ENCODE data around the gene ANKRD44.

Gene ANKRD44

DNA sequence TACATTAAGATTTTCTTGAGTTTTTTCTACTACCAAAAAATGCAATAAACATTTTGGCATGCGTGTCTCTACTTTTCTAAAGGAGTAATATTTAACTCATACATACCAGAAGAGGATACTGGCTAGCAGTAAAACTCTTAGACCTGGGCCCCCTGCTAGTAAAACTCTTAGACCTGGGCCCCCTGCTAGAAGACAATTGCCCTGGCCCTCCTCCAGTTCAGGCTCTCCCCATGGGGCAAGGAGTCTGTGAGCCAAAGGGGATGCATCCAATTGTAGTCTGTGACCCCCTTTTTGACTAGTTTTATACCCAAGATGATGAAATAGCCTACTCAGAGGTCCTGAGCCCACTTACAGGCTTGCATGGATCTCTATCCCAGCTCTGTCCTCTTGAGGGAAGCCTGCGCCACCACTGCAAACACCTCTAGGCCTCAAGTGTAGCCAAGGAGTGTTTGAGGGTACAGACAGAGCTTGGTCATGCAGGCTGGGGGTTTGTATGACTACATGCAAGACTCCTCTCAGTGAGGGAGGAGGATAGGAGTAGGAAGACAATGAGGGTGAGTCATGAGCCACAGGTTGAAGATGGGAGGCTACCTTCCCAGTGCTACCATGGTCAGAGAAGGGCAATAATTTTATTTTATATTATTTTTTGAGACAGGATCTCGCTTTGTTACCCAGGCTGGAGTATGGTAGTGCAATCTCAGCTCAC, 338.9 kb downstream of the ANKRD44 start:
- no peak for DNase-seq

DNA sequence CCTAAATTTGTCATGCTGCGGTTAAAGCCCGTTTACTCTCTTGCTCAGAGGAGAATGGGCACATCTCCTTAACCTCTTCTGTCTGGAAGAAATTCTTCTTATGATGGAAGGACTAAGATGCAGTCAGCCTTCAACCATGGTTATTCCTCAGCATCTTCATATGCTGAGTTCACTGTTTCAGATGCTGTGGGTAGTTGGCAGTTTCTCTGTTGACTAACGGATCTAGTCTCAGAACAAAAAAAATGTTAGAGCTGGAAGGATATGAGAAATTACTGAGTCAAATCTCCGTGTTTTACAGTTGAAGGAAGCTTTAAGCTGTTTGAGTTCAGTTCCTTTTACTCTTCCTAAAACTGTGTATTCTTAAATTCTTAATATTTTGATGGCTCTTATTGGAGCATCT, 340.5 kb downstream of the ANKRD44 start:
- no peak for DNase-seq

DNA sequence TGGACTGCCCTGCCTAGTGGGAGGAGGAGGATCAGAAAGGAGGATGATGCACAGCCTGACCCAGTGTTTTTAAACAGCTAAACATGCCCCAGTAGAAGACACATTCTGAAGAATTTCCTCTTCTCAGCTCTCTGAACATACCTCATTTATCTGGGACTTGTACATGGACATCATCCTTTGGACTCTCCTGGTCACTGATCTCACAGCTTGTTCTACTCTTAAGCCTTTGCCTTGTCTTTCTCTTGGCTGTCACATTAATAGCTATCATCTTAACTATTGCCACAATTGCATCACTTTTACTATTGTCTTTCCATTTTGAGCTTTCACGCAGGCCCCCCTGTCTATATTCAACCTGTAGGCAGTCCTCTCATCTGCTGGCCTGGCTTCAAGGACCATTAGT, 342.1 kb downstream of the ANKRD44 start:
- DNase-seq: no peak

DNA sequence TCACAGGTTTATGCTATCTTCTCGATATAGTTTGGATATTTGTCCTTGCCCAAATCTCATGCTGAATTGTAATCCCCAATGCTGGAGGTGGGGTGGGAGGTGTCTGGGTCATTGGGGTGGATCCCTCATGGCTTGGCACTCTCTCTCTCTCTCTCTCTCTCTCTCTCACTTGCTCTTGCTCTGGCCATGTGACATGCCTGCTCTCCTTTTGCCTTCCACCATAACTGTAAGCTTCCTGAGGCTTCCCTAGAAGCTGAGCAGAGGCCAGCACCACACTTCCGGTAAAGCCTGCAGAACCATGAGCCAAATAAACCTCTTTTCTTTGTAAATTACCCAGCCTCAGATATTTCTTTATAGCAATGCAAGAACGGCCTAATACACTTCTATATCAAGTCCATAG, 342.8 kb downstream of the ANKRD44 start:
- no peak for DNase-seq

DNA sequence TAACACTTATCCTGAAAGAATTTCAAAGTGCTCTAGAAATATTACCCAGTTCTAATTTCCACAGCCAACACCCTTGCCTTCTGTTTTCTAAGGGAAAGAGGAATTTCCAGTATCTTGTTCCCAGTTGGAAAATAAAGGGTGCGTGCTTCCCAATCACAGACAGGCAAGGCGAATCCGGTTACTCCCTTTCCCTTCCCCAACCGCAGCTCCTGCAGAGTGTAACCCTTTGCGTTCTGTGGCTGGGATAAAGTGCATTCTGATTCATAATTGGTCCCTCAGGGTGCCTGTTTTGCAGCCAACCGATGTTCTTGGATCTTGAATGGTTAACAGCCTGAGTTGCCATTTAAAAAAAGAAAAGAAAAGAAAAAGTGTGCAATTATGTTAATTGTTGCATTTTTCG, 343.5 kb downstream of the ANKRD44 start:
- DNase-seq: no peak

DNA sequence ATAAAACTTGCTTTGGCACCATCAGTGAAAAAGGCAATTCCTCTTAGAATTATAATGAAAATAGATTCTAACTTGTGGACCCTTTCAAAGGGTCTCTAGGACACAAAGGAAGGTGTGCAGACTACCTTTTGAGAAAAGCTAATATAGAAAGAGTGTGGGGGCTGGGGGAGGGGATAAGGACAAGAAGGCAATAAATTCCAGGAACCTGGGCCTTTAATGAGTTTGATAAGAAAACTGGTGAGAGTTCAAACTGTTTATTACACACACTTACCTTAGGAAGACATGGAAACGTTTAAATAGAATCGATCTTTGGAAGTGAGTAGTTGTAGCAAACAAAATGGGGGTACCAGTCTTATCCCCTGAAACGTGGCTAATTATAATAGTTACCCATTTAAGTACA, 344.5 kb downstream of the ANKRD44 start:
- DNase-seq: no peak

DNA sequence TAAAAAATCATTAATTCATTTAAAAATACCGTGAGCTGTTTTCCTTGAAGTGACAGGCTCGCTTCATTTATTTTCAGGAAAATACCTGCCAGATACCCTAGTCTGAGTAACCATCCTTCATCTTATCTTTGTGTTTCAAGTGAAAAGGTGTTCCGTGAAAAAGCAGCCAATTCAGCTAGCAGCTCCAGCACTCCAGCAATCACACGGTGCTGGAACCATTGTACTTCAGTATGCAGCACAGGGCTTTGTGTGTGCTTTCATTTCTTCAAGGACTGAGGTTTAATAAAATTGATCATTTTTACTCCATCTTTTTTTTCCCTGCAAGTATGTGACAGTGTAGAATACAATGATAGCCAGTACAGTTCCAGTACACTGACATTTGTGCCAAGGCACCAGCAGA, 344.9 kb downstream of the ANKRD44 start:
- DNase-seq: no peak

DNA sequence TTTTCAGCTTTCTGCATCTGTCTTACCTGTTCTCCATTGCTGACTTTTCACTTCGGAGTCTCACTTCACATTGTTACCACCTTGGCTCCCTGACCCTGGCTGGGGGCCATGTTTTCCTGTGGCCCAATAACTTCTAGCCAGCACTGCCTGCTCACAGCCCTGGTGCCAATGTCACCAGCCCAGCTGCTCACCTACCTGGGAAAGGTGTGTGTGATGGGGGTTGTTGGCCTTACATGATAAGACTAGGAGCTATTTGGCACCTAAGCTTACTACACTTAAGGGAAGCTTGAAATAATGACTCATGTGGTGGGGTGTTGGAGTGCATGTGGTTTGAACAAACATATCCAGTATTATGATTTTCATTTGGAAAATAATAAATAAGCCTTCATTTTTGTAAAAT, 346.6 kb downstream of the ANKRD44 start:
- no peak for DNase-seq

DNA sequence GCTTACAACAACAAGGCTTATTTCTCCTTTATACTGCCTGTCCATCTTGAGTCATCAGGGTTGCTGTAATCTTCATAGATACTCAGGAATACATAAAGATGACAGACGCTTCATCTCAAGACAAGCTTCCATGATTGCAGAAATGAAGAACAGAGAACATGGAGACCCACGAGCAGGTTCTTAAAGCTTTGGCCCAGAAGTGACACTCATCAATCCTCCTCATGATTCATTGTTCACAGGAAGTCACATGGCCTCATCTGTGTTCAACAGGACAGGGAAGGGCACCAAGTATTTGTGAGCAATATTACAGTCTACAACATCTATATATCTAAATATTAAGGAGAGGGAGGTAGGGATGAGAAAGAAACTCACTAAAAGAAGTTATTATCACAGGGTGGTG, 347.5 kb downstream of the ANKRD44 start:
- no peak for DNase-seq

DNA sequence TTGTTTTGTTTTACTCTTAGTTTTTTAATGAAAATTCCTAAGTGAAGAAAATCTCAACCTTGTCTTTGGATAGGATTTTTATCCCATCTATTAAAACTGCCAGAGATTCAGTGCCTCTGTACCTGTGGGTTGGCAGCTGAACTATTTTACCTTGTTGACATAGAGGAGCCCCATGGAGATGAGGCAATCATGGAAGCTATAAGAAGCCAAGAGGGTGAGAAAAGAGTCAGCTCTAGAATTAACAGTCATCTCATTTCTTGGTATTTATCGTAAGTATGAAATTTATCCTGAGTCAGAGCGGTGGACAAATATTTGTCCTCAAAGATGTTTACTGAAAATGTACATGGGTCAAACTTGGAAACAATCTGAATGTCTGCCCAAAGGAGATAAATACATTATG, 348.3 kb downstream of the ANKRD44 start:
- DNase-seq: no peak

DNA sequence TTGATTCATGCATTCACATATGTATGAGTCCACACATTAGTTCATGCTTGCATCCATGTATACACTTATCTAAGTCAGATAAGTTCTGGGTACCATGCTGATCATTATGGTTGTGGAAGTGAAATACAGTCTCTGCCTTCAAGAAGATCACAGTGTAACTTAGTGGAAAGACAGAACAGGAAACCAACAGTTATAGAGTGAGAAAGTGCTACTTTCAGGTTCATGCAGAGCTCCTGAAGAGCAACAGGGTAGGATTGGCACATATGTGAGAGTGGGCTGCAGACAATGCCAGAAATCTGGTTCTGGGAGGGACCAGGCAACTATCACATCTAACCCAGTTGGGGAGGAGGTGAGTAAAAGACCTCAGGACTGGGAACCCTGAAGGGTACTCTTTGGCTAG, 348.7 kb downstream of the ANKRD44 start:
- DNase-seq: no peak

DNA sequence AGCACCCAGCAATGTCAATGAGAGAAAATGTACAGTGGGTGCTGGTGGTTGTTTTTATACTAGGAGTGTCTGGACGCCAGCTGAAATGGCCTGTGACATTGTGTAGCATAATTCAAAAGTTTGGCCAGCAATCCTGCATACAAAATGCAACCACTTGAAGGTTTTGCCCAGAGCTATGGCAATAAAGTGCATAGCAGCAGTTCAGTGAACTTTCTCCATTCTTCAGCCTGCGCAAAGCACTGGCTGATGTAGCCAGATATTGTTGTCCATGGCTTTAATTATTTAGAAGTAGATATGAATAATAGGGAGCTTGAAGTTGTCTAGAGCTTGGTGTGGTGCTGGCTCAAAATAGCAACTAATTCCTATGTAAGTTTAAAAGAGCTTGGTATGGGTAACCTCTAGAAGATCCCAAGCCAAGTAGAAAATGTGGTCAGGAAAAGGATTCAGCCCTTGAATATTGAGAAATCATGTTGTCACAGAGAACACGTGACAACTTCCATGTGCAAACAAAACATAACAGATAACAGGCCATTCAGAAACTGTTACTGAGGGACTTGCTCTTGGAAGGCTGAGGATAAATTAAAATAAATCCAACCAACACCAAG, 350.7 kb downstream of the ANKRD44 start:
- DNase-seq: no peak

DNA sequence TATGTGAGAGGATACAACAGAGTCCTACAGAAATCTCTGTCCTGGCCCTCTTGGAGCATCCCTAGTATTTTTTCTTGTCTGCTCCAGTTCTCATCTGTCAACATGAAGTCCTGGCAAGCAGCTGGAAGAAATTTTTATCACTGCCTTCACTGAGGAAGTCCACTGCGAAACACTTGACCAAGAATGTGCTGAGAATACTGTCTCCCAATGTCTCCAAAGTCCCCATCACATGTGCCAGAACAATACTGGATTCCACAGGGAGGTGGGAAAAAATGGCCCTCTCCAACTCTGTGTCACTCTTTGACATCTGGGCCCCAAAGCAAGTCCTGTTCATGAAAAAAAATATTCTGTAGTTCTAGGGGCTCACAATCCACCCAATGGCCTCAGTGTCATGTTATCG, 351.3 kb downstream of the ANKRD44 start:
- no peak for DNase-seq

DNA sequence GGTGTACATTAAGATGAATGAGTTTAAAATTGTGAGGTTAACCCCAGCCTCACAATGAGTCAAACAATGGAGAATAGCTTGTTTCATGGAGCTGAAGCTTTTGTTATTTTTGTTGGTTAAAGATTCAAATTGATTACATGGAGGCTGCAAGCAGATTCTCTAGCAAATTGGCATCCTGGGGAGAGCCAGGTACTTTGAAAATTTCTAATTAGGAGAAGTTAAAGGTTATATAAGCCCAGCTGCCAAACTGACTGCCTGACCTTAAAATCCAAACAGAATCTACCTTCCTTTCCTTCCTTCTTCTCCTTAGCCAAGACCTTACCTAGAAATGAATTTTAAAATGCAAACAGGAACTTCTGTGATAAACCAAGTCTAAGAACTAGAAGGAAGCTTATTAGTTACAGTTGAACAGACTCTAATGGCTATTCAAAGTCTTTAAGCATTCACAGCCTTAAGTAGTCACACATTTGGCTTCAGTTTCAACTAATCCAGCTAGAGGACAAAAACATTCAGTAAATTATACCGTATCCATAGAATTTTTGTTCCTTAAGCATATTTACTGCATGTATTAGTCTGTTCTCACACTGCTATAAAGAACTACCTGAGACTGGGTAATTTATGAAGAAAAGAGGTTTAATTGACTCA, 352.6 kb downstream of the ANKRD44 start:
- no peak for DNase-seq

DNA sequence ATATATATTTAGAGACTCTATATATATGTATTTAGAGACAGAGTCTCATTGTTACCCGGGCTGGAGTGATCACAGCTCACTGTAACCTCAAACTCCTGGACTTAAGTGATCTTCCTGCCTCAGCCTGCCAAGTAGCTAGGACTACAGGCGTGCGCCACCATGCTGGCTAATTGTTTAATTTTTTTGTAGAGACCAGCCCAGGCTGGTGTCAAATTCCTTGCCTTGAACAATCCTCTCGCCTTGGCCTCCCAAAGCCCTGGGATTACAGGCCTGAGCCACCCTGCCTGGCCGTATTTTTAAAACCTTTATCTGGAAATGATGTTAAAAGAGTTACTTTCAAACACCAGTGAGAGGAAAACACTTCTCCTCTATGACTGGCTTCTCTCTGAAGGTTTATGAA, 353.1 kb downstream of the ANKRD44 start:
- DNase-seq: no peak

DNA sequence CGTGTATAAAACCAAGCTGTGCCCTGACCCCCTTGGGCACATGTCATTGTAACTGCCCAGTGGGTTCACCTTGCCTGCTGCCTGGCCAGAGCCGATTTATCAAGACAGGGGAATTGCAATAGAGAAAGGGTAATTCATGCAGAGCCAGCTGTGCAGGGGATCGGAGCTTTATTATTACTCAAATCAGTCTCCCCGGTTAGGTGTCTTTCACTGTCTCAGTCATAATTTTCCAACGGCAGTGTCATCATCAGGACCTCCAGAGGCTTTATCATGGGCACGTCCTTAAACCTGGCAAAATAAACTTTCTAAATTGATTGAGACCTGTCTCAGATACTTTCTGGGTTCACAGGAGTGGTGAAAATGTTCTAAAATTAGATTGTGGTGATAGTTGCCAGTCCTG, 354.5 kb downstream of the ANKRD44 start:
- no peak for DNase-seq

DNA sequence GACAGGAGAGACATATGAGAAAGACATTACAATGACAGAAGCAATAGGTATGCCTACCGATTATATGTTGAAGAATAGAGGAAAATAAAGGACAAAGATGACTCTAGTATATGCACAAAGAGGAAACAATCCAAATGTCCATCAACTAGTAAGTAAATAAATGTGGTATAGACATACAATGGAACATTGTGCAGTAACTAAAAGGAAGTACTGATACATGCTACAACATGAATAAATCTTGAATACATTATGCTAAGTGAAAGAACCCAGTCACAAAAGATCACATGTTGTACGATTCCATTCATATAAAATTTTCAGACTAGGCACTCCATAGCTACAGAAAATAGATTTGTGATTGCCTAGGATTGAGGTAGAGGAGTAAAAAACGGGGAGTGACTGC, 355.5 kb downstream of the ANKRD44 start:
- DNase-seq: no peak

DNA sequence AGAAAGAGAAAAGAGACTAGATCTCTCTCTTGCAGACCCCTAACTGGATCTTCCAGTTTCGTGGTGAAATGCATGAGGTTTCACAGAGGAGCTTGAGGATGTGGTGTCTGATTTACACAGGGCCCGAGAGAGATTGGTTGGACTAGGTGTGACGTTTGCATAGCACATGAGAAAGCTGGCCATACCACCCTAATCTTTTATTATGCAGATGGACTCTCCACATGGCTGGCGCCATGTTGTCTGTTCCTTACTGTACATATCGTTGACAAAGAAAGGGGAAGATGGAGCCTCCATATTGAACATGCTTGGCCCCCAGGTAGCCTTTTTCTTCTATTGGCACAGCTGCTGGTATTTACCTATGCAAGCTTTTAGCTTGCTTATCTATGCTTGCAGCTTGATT, 356.6 kb downstream of the ANKRD44 start:
- DNase-seq: no peak

DNA sequence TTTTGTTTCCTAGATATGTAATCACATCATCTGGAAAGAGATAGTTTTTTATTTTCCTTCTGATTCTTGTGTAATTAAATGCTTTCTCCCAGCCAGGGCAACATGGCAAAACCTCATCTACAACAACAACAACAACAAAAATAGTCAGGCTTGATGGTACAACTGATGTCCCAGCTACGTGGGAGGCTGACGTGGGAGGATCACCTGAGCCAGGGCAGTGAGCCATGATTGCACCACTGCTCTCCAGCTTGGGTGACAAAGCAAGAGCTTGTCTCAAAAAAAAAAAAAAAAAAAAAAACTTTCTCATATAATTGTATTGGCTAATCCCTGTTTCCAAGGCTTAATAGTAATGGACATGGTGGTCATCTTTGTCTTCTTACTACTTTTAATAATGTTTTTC, 357.6 kb downstream of the ANKRD44 start:
- no peak for DNase-seq

DNA sequence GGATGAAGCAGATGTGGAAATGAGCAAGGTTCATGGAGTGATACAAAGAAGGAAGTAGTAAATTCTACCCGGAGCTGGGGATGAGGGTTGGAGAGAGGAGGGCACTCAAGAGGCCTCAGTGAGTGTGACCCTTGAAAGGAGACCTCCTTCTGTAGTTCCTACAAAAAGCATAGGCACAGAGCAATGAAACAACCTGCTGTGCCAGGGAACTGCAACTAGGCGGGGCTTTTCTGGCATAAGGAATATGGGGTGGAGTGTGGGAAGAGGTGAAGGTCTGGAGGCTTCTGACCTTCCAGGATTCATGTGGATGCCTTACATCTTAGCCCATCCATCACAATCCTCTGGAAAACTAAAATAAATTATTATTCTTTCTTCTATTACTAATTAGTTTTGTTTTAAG, 358.6 kb downstream of the ANKRD44 start:
- DNase-seq: no peak

DNA sequence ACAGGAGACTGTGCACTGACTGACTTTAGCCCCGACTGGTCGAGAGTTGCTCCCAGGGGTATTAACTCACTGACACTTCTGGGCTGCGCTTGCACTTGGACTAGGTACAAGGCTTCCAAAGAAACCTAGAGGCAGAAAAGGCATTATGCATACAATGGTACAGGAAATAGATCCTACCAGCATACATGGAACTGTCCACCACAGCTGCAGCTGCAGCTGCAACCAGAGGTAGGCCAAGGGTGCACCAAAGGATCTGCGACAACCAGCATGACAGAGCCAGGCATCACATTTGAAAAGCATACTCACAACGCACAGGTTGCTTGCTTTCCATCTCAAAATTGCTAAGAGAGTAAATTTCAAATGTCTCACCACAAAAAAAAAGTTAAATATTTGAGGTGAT, 361.5 kb downstream of the ANKRD44 start:
- DNase-seq: no peak

DNA sequence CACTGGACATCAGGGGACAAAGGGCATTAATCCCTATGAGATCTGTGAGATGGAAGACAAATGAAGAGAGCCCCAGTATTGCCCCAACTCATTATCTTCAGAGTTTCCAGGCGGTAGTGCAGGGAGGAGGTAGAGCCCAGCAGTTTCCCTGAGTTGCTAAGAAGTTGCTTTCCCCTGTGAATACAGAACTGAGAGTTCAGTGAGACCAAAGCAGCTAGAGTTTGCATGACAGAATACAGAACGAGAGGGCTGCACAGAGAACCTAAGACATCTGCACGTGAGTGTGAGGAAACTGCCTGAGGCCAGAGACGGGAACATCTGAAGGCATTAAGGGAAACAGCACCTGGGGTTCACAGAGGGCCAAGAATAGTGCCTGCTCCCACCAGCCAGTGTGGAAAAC, 366.0 kb downstream of the ANKRD44 start:
- no peak for DNase-seq

DNA sequence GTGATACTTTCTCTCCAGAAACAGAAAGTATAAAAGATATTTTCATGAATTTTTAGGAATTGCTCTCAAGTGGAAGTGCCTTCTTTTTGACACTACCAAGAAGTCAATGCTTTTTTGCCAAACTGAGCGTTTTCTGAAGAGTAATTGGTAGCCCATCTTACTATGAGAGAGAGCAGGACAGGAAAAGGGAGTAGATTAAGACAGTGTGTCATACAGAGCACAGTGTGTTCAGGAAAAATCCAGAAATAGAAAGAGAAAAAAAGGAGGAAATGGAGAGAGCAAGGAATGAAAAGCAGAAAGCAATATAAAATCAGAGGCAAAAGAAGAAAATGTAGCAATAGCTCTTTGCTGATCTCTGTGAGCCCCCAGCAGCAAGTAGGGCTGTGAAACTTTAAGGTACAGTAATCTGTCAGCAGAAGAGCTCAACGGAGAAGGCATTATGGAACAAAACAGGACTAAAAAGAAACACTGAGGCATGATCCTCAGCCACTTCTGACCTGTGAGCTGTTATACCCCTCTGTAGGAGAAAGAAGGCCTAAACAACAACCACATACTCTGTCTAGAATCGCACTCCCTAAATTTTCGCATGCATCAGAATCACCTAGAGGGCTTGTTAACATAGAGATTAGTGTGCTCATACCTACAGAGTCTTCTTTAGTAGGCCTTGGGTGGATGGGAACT, 369.0 kb downstream of the ANKRD44 start:
- DNase-seq: no peak

DNA sequence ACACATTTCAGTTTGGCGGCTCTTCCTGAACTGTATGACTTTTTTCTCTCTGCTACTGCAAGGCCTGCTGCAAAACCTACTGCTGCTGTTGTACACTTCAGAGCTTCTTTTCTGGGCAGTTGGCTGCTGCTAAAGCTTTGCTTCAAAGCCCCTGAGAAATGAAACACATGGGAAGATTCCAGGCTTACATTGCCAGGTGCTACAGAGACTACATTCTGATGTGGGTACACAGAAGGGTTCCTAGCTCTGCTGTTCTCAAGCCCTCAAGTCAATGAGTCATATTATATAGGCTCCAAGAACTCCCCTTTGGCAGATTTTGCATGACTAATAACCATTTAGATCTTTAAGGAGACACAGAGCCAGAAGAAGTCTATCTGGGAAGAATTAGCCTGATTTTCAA, 371.2 kb downstream of the ANKRD44 start:
- no peak for DNase-seq
